Measurements from ENCODE around the gene NAV3.

The NAV3 gene

DNA sequence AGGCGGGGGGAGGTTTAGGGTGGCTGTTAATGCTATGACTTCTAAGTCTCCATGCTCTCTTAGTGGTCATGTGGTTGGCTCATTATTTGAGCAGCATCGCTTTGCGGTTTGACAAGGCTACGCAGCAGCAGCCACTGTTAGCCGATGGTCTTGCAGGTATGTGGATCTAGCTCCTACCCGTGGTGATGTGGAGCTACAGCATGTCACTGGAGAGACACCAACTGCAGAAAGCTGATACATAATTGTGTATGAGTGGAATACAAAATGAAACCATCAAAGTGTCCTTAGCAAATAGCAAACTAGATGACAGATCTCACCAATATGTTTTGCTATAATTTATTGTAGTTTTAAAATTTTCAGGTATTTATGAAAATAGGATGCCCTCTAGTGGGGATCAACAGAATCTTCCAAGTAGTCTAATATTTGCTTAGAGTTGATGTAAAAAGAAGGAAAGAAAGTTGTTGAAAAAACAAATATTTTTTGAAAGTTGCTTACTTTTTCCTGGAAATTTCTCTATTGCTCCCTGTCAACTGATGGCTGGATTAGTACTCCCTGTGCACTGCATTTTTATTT is 94.9 kb downstream of the NAV3 start:
- Histone ChIP-seq H3K36me3 (no peaks in the 10 kb centered on the region), H3K9me3 (ENCODE audit: severe bottlenecking) (no peaks in the 10 kb centered on the region), H3K27ac (no peak overlapping the region), H3K4me3 (ENCODE audit: low read depth, low read length) (no peak overlapping the region), H3K27me3 (ENCODE audit: insufficient read depth, low read depth, severe bottlenecking) (no peaks in the 10 kb centered on the region)
- peak; percentile 78 for DNase-seq
- TF ChIP-seq, protein P1, sequence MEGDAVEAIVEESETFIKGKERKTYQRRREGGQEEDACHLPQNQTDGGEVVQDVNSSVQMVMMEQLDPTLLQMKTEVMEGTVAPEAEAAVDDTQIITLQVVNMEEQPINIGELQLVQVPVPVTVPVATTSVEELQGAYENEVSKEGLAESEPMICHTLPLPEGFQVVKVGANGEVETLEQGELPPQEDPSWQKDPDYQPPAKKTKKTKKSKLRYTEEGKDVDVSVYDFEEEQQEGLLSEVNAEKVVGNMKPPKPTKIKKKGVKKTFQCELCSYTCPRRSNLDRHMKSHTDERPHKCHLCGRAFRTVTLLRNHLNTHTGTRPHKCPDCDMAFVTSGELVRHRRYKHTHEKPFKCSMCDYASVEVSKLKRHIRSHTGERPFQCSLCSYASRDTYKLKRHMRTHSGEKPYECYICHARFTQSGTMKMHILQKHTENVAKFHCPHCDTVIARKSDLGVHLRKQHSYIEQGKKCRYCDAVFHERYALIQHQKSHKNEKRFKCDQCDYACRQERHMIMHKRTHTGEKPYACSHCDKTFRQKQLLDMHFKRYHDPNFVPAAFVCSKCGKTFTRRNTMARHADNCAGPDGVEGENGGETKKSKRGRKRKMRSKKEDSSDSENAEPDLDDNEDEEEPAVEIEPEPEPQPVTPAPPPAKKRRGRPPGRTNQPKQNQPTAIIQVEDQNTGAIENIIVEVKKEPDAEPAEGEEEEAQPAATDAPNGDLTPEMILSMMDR (IDR thresholded peaks at IDR 0.05; ENCODE audit: low read depth, low read length), result peak; percentile 96

DNA sequence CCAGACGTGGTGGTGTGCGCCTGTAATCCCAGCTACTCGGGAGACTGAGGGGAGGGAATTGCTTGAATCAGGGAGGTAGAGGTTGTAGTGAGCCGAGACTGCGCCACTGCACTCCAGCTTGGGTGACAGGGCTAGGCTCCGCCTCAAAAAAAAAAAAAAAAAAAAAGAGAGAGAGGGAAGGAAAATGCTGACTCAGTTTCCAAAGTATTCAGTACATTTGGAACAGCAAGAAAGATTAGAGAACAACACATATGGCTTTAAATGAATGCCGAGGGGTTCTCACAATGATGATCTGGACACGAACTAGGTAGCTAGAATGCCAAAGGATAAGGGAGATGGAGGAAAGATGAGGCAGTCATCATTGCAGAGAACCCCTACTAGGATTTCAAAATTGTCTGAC is 97.4 kb downstream of the NAV3 start:
- Histone ChIP-seq H3K36me3 (no peaks in the 10 kb centered on the region), H3K27me3 (ENCODE audit: insufficient read depth, low read depth, severe bottlenecking) (no peaks in the 10 kb centered on the region), H3K4me3 (ENCODE audit: low read depth, low read length) (no peak overlapping the region), H3K27ac (no peak overlapping the region), H3K9me3 (ENCODE audit: severe bottlenecking) (no peaks in the 10 kb centered on the region)
- TF ChIP-seq, protein P1 (IDR thresholded peaks at IDR 0.05; ENCODE audit: low read depth, low read length), result no peak
- DNase-seq, result no peak

DNA sequence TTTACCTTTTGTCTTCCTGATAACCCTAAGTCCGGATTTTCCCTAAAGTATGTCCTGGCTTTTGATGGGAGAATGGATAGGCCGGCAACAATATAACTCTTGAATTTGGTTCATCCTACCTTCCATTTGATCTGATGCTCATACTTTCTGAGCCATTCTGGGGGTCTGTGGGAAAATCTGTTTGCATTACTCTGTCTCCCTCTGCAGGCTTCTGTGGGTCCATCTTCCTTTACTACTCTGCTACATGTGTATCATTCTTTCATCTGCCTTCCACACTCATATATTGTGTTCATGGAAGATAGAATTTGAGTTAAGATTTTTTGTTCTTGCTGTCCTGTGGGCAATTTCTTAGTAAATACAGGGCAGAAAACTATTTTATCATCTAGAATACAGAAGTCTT is 101.5 kb downstream of the NAV3 start:
- Histone ChIP-seq H3K27ac (no peak overlapping the region), H3K27me3 (ENCODE audit: insufficient read depth, low read depth, severe bottlenecking) (no peaks in the 10 kb centered on the region), H3K9me3 (ENCODE audit: severe bottlenecking) (no peaks in the 10 kb centered on the region), H3K4me3 (ENCODE audit: low read depth, low read length) (no peak overlapping the region), H3K36me3 (no peaks in the 10 kb centered on the region)
- TF ChIP-seq, protein P1 (IDR thresholded peaks at IDR 0.05; ENCODE audit: low read depth, low read length), result 0 out of 2 replicates have a peak, but pooled peaks have one; percentile 22
- DNase-seq, result no peak

DNA sequence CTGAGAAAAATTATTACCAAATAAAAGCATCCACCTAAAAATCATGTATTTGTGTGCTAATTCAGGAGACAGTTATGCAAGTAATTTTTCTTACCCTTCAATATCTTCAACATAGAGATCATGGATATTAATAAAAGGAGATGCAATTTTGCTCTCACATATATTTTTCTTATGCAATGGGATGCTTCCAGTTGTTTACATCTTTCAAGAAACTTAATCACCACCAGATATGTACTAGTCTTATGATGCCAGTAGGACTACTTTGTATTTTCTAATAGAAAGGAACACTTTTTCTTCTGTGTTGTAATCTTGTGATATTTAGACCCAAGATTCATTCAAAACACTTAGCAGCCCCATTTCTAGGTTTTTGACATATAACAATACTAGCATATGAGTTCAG is 107.6 kb downstream of the NAV3 start:
- TF ChIP-seq, protein P1 (IDR thresholded peaks at IDR 0.05; ENCODE audit: low read depth, low read length), result no peak
- no peak for DNase-seq
- Histone ChIP-seq H3K27ac (no peak overlapping the region), H3K27me3 (ENCODE audit: insufficient read depth, low read depth, severe bottlenecking) (no peaks in the 10 kb centered on the region), H3K36me3 (no peaks in the 10 kb centered on the region), H3K4me3 (ENCODE audit: low read depth, low read length) (no peak overlapping the region), H3K9me3 (ENCODE audit: severe bottlenecking) (no peaks in the 10 kb centered on the region)

DNA sequence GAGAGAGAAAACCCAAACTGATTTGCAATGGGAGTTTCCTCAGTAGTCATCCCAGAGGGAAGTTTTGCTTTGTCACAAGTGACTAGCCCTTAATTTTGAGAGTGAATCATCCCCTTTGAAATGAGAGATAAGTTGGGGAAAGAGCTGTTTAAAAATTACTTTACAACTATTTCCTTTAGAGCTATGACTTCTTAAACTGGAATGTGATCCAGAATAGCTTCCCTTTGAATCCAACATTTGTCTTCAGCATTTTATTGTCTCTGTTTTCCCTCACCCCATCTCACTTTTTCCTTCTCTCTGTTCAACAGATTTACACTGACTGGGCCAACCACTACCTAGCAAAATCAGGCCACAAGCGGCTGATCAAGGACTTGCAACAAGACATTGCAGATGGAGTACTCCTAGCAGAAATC is 109.3 kb downstream of the NAV3 start:
- Histone ChIP-seq H3K36me3 (no peaks in the 10 kb centered on the region), H3K27me3 (ENCODE audit: insufficient read depth, low read depth, severe bottlenecking) (no peaks in the 10 kb centered on the region), H3K4me3 (ENCODE audit: low read depth, low read length) (no peak overlapping the region), H3K9me3 (ENCODE audit: severe bottlenecking) (no peaks in the 10 kb centered on the region), H3K27ac (peak overlapping the region; percentile 20; the same call in 1 of the 2 replicates)
- TF ChIP-seq, protein P1 (IDR thresholded peaks at IDR 0.05; ENCODE audit: low read depth, low read length), result no peak
- peak; percentile 60 for DNase-seq

DNA sequence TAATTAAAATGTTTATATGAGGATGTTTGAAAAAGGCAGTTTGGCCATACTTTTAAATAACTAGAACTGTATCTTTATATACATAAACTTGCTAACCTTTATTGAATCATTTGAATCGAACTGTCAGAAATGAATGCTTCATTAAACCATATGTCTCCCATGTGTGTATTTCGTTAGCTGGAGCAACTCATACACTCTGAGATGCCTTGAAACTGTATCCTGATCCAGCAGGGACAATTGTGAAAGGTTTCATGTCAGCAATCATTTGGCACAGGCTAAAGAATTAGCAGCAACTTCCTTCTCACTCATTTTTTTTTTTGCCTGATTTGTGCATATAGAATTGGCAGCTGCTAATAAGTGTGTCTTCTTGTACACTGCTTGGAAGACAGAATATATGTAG is 109.9 kb downstream of the NAV3 start:
- H3K4me3 ChIP-seq (ENCODE audit: low read depth, low read length), result no peak overlapping the region
- no peaks in the 10 kb centered on the region for H3K9me3 ChIP-seq (ENCODE audit: severe bottlenecking)
- H3K27ac ChIP-seq, result no peak overlapping the region
- H3K27me3 ChIP-seq (ENCODE audit: insufficient read depth, low read depth, severe bottlenecking), result no peaks in the 10 kb centered on the region
- TF ChIP-seq, protein P1 (IDR thresholded peaks at IDR 0.05; ENCODE audit: low read depth, low read length), result no peak
- no peak for DNase-seq
- no peaks in the 10 kb centered on the region for H3K36me3 ChIP-seq
